ENCODE measurements around the gene OVCA2.

The OVCA2 gene

DNA sequence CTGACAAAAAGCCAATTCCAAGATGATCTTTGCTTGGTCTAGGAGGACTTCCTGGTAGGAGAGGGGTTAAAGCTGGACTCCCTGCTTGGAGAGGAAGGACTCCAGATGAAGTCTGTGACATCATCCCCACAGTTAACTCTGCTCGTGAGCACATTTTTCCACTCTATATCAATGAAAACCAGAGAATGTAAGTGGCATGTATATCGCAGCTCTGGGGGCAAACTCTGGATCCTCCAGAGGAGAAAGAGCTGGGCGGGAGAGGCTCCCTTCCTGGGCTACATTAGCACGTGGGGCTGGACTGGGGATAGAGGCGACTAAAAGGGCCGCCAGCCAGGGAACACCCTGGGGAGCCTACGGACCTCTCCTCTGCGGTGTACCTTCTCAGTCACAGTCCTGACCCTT is 47.2 kb downstream of the OVCA2 start:
- no peak for DNase-seq

DNA sequence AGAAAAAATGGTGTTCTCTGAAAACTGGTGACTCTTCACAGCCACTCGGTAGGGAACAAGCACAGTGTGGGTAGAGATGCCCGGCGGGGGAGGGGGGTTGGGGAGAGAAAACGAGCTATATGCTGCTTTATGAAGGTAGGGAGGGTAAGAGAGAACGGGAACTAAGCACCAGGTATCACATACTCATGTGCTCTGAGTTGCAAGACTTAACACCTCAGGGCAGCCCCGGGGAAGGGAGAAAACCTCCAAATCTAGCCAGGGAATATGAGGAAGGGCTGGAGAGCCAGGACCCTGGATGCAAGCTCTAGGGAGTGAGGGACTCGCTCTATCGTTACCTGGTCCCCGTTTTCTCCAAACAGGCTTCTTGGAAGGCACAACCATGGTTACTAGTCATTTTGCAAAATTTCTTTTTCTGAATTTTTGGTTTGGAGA is 48.4 kb downstream of the OVCA2 start:
- DNase-seq: no peak

DNA sequence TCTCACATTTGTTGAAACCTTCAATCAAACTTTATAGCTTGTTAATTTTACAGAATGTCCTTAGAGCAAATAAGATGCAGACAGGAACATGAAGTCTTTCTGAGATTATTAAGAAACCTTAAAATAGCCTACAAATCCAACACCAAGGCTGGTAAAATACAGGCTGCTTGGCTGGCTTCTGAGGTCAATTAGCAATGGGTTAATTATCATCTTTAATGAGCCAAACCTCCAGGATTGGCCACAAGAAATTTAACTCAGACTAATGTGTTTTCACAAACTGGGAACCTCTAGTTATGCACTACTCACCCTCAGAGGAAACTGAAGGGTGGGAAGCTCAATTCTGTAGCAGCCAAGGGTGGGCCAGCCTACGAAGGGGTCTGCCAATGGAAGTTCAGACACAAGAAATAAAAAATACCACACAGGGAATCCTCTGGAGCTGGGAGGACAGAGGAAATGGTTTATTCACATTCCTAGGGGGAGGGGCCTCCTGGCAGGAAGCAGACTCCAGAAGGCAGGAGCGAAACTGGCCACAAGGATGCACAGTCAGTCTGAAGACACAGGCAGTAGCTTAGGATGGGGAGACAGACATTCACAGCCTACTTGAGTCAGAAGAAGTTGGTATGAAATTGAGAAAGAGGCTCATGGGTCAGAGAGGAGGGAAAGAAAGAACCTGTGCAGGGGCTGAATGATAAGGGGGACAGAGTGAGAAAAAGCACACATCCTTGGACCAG is 49.1 kb downstream of the OVCA2 start:
- no peak for DNase-seq

DNA sequence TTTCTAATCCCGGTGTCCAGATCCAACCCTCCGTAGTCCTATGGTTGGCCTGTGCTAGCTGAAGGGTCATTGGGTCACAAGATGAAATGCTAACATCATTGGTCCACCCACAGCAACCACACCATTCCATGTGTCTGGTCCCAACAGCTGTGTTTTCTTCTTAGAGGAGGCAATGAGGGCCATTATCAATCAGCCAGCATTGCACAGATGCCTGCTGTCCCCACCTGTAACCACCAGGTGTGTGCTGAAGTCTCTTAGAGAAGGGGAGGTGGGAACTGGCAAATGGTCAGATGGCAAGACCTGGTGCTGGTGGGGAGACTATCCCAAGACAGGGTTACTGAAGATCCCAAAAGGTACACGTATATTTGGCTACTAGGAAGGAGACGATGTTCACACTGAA is 50.4 kb downstream of the OVCA2 start:
- DNase-seq: no peak
